ENCODE measurements around the gene RPTOR.

The RPTOR gene

GRCh38 chr17:80878876-80879722 is 334.5 kb downstream of the RPTOR start:
- H3K27me3 ChIP-seq (ENCODE audit: control insufficient read depth, insufficient read depth, low read length) = no peaks in the 10 kb centered on the region
- H3K36me3 ChIP-seq (ENCODE audit: control insufficient read depth, insufficient read depth, low read length) = peaks cover 5% of the 10 kb centered on the region
- no peak overlapping the region for H3K9ac ChIP-seq (ENCODE audit: low read depth, low read length)
- no peaks in the 10 kb centered on the region for H3K4me1 ChIP-seq (ENCODE audit: control insufficient read depth, insufficient read depth, low read length)
- H3K4me3 ChIP-seq (ENCODE audit: low read depth, low read length) = no peak overlapping the region
- no peaks in the 10 kb centered on the region for H3K9me3 ChIP-seq (ENCODE audit: control insufficient read depth, insufficient read depth, low read length)

GRCh38 chr17:80879723-80880647 is 335.3 kb downstream of the RPTOR start:
- H3K4me1 ChIP-seq (ENCODE audit: control insufficient read depth, insufficient read depth, low read length) = no peaks in the 10 kb centered on the region
- no peak overlapping the region for H3K4me3 ChIP-seq (ENCODE audit: low read depth, low read length)
- no peaks in the 10 kb centered on the region for H3K9me3 ChIP-seq (ENCODE audit: control insufficient read depth, insufficient read depth, low read length)
- peaks cover 9% of the 10 kb centered on the region for H3K36me3 ChIP-seq (ENCODE audit: control insufficient read depth, insufficient read depth, low read length)
- H3K27me3 ChIP-seq (ENCODE audit: control insufficient read depth, insufficient read depth, low read length) = no peaks in the 10 kb centered on the region
- H3K9ac ChIP-seq (ENCODE audit: low read depth, low read length) = no peak overlapping the region

- H3K9ac ChIP-seq (ENCODE audit: low read depth, low read length) = no peak overlapping the region
- peaks cover 12% of the 10 kb centered on the region for H3K36me3 ChIP-seq (ENCODE audit: control insufficient read depth, insufficient read depth, low read length)
Observed at GRCh38 chr17:80880648-80880985, 336.0 kb downstream of the RPTOR start.

GRCh38 chr17:80881306-80881705 is 336.7 kb downstream of the RPTOR start:
- Histone ChIP-seq H3K27me3 (ENCODE audit: control insufficient read depth, insufficient read depth, low read length) (no peaks in the 10 kb centered on the region), H3K4me3 (ENCODE audit: low read depth, low read length) (no peak overlapping the region), H3K4me1 (ENCODE audit: control insufficient read depth, insufficient read depth, low read length) (no peaks in the 10 kb centered on the region), H3K9ac (ENCODE audit: low read depth, low read length) (no peak overlapping the region), H3K36me3 (ENCODE audit: control insufficient read depth, insufficient read depth, low read length) (peaks cover 16% of the 10 kb centered on the region), H3K9me3 (ENCODE audit: control insufficient read depth, insufficient read depth, low read length) (no peaks in the 10 kb centered on the region)

More at GRCh38 chr17:80880648-80880985, 336.0 kb downstream of the RPTOR start:
- Histone ChIP-seq H3K4me1 (ENCODE audit: control insufficient read depth, insufficient read depth, low read length) (no peaks in the 10 kb centered on the region), H3K9me3 (ENCODE audit: control insufficient read depth, insufficient read depth, low read length) (no peaks in the 10 kb centered on the region), H3K4me3 (ENCODE audit: low read depth, low read length) (no peak overlapping the region), H3K27me3 (ENCODE audit: control insufficient read depth, insufficient read depth, low read length) (no peaks in the 10 kb centered on the region)

GRCh38 chr17:80882323-80882722 is 337.7 kb downstream of the RPTOR start:
- Histone ChIP-seq H3K4me3 (ENCODE audit: low read depth, low read length) (no peak overlapping the region), H3K4me1 (ENCODE audit: control insufficient read depth, insufficient read depth, low read length) (no peaks in the 10 kb centered on the region), H3K36me3 (ENCODE audit: control insufficient read depth, insufficient read depth, low read length) (peaks cover 21% of the 10 kb centered on the region), H3K9me3 (ENCODE audit: control insufficient read depth, insufficient read depth, low read length) (no peaks in the 10 kb centered on the region), H3K27me3 (ENCODE audit: control insufficient read depth, insufficient read depth, low read length) (no peaks in the 10 kb centered on the region), H3K9ac (ENCODE audit: low read depth, low read length) (no peak overlapping the region)

- no peak overlapping the region for H3K4me3 ChIP-seq (ENCODE audit: low read depth, low read length)
- no peak overlapping the region for H3K9ac ChIP-seq (ENCODE audit: low read depth, low read length)
- H3K9me3 ChIP-seq (ENCODE audit: control insufficient read depth, insufficient read depth, low read length) = no peaks in the 10 kb centered on the region
- H3K36me3 ChIP-seq (ENCODE audit: control insufficient read depth, insufficient read depth, low read length) = peaks cover 21% of the 10 kb centered on the region
- H3K4me1 ChIP-seq (ENCODE audit: control insufficient read depth, insufficient read depth, low read length) = no peaks in the 10 kb centered on the region
- no peaks in the 10 kb centered on the region for H3K27me3 ChIP-seq (ENCODE audit: control insufficient read depth, insufficient read depth, low read length)
Observed at GRCh38 chr17:80882926-80883685, 338.5 kb downstream of the RPTOR start.

GRCh38 chr17:80883831-80884735 is 339.4 kb downstream of the RPTOR start:
- Histone ChIP-seq H3K36me3 (ENCODE audit: control insufficient read depth, insufficient read depth, low read length) (peaks cover 21% of the 10 kb centered on the region), H3K27me3 (ENCODE audit: control insufficient read depth, insufficient read depth, low read length) (no peaks in the 10 kb centered on the region), H3K9ac (ENCODE audit: low read depth, low read length) (no peak overlapping the region), H3K4me3 (ENCODE audit: low read depth, low read length) (no peak overlapping the region), H3K9me3 (ENCODE audit: control insufficient read depth, insufficient read depth, low read length) (no peaks in the 10 kb centered on the region), H3K4me1 (ENCODE audit: control insufficient read depth, insufficient read depth, low read length) (no peaks in the 10 kb centered on the region)

GRCh38 chr17:80884811-80885210 is 340.2 kb downstream of the RPTOR start:
- no peak overlapping the region for H3K4me3 ChIP-seq (ENCODE audit: low read depth, low read length)
- peaks cover 21% of the 10 kb centered on the region for H3K36me3 ChIP-seq (ENCODE audit: control insufficient read depth, insufficient read depth, low read length)
- H3K27me3 ChIP-seq (ENCODE audit: control insufficient read depth, insufficient read depth, low read length) = no peaks in the 10 kb centered on the region
- no peaks in the 10 kb centered on the region for H3K4me1 ChIP-seq (ENCODE audit: control insufficient read depth, insufficient read depth, low read length)
- no peaks in the 10 kb centered on the region for H3K9me3 ChIP-seq (ENCODE audit: control insufficient read depth, insufficient read depth, low read length)
- no peak overlapping the region for H3K9ac ChIP-seq (ENCODE audit: low read depth, low read length)

GRCh38 chr17:80885947-80886582 is 341.4 kb downstream of the RPTOR start:
- Histone ChIP-seq H3K36me3 (ENCODE audit: control insufficient read depth, insufficient read depth, low read length) (peaks cover 21% of the 10 kb centered on the region), H3K4me1 (ENCODE audit: control insufficient read depth, insufficient read depth, low read length) (no peaks in the 10 kb centered on the region)

GRCh38 chr17:80886641-80887573 is 342.3 kb downstream of the RPTOR start:
- no peaks in the 10 kb centered on the region for H3K4me1 ChIP-seq (ENCODE audit: control insufficient read depth, insufficient read depth, low read length)
- H3K4me3 ChIP-seq (ENCODE audit: low read depth, low read length) = no peak overlapping the region
- H3K36me3 ChIP-seq (ENCODE audit: control insufficient read depth, insufficient read depth, low read length) = peaks cover 24% of the 10 kb centered on the region
- H3K9me3 ChIP-seq (ENCODE audit: control insufficient read depth, insufficient read depth, low read length) = no peaks in the 10 kb centered on the region
- H3K27me3 ChIP-seq (ENCODE audit: control insufficient read depth, insufficient read depth, low read length) = no peaks in the 10 kb centered on the region
- no peak overlapping the region for H3K9ac ChIP-seq (ENCODE audit: low read depth, low read length)

More at GRCh38 chr17:80885947-80886582, 341.4 kb downstream of the RPTOR start:
- Histone ChIP-seq H3K9ac (ENCODE audit: low read depth, low read length) (no peak overlapping the region), H3K4me3 (ENCODE audit: low read depth, low read length) (no peak overlapping the region), H3K27me3 (ENCODE audit: control insufficient read depth, insufficient read depth, low read length) (no peaks in the 10 kb centered on the region), H3K9me3 (ENCODE audit: control insufficient read depth, insufficient read depth, low read length) (no peaks in the 10 kb centered on the region)

All from iPS-15b (cell line).